GM12878 (cell line): ENCODE measurements around the gene COL23A1. TPM values are rescaled to one million over a fixed set of nuclear protein-coding genes. Genes with fewer than 3 reads are reported as not detected.

Experiments
- ASH2L ChIP-seq: fragments of 300-600, 200-600 bp; sonication (generic); IDR thresholded peaks from 2 replicates; pipeline ENCODE4 v1.6.1; 2017; ENCODE audit warnings: low read depth, mild to moderate bottlenecking, borderline replicate concordance
- NR2C2 ChIP-seq: IDR thresholded peaks from 2 replicates; pipeline ENCODE4 v1.6.1; 2011; ENCODE audit warnings: borderline replicate concordance, low read depth; ENCODE audit not compliant: control insufficient read depth, insufficient read length
- NRF1 ChIP-seq: conservative IDR thresholded peaks from 2 replicates; pipeline ENCODE4 v1.6.1; 2011; ENCODE audit warnings: mild to moderate bottlenecking, low read depth, low read length, improper control_type of control experiment
- RFX5 ChIP-seq: IDR thresholded peaks from 2 replicates; pipeline ENCODE4 v1.6.1; 2011; ENCODE audit warnings: low read depth, low read length, improper control_type of control experiment
- SMAD1 ChIP-seq: fragments of 450-650 bp; IDR thresholded peaks from 2 replicates; pipeline ENCODE4 v1.6.1; 2018; ENCODE audit warnings: mild to moderate bottlenecking, low read depth; ENCODE audit not compliant: partially characterized antibody
- STAT1 ChIP-seq: fragments of 450-650 bp; conservative IDR thresholded peaks from 2 replicates; pipeline ENCODE4 v1.6.1; 2014; ENCODE audit warnings: antibody characterized with exemption, mild to moderate bottlenecking
- SUZ12 ChIP-seq: fragments of 200-600 bp; sonication (generic); IDR thresholded peaks from one replicate; pipeline ENCODE4 v1.6.1; 2018; ENCODE audit warnings: antibody characterized with exemption, mild to moderate bottlenecking; ENCODE audit not compliant: unreplicated experiment
- ZNF217 ChIP-seq: fragments of 450-650 bp; IDR thresholded peaks from 2 replicates; pipeline ENCODE4 v1.6.1; 2017; ENCODE audit warnings: antibody characterized with exemption, mild to moderate bottlenecking
- polyA plus RNA-seq, 11 experiments: library from polyadenylated mRNA; depleted of rRNA in 4 of 11; unstranded in 6 of 11; stranded (reverse) in 5 of 11; fragments of >200 nt; fragmentation: Nextera tagmentation in 4 of 11; fragmentation: Illumina TruSeq in 1 of 11; extraction: Ambion mirVana in 4 of 11; extraction: Trizol in 1 of 11; gene quantifications; 1 replicate in 1 of 11; 2 replicates in 10 of 11; pipeline versions ENCODE4 v1.2.1 to v1.2.3, GENCODE V29; 2011 to 2016; ENCODE audit warnings: inconsistent platforms in 2 of 11, missing spikeins in 2 of 11, low read depth in 1 of 11
- total RNA-seq, 4 experiments: library from RNA; depleted of rRNA in 3 of 4; stranded (reverse); fragments of >200 nt in 3 of 4; fragmentation: Illumina TruSeq in 1 of 4; extraction: Trizol in 1 of 4; gene quantifications; 2 replicates each; pipeline versions ENCODE4 v1.2.1 to v1.2.3, GENCODE V29; 2013 to 2021
- TF ChIP-seq, protein P1 (sequence below): fragments of 450-650 bp; IDR thresholded peaks from 2 replicates; pipeline ENCODE4 v1.6.1; 2016; ENCODE audit warnings: mild to moderate bottlenecking, moderate library complexity, borderline replicate concordance
- TF ChIP-seq, protein P2 (sequence below): fragments of 450-650 bp; IDR thresholded peaks from 2 replicates; pipeline ENCODE4 v1.6.1; 2017; ENCODE audit warnings: borderline replicate concordance

The COL23A1 gene
- total and polyA plus RNA-seq, 10 of the 15 experiments (the other 5 are each of a cell fraction or from before 2014, with no cell fraction given), result 0.03 to 0.83 (median 0.09) TPM; not detected in 5

DNA sequence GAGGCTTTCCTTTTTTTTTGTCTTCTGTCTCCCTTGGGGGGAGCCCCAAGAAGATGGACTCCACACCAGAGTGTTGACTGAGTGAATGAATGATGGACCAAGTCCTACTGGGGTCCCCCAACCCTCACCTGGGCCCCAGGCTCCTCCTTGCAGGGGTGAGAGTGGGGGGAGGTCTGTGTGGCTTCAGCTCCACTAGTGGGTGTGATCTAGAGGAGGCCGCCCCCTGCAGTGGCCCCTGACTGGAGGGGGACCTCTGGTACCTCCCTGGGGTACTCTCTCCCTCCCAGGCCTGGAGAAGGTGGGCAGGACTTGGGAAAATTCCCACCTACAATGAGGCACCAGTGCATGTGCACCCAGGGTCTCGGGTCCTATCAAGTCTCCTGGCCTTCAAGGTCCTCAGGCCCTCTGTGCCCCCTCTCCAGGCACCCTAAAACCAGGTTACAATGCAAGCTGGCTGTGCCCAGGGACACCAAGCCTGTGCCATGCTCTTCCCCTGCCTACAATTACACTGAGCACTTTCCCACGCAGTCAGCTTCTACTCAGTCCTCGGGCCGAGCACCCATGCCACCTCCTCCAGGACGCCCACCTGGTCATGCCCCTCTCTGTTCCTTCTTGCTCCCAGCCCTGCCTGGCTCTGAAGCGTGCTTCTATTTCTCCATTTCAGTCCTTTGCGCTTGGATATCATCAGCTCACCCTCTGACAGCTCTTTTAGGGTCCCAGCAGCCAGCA is 240.4 kb downstream of the COL23A1 start (continued):
- TF ChIP-seq, protein P1, sequence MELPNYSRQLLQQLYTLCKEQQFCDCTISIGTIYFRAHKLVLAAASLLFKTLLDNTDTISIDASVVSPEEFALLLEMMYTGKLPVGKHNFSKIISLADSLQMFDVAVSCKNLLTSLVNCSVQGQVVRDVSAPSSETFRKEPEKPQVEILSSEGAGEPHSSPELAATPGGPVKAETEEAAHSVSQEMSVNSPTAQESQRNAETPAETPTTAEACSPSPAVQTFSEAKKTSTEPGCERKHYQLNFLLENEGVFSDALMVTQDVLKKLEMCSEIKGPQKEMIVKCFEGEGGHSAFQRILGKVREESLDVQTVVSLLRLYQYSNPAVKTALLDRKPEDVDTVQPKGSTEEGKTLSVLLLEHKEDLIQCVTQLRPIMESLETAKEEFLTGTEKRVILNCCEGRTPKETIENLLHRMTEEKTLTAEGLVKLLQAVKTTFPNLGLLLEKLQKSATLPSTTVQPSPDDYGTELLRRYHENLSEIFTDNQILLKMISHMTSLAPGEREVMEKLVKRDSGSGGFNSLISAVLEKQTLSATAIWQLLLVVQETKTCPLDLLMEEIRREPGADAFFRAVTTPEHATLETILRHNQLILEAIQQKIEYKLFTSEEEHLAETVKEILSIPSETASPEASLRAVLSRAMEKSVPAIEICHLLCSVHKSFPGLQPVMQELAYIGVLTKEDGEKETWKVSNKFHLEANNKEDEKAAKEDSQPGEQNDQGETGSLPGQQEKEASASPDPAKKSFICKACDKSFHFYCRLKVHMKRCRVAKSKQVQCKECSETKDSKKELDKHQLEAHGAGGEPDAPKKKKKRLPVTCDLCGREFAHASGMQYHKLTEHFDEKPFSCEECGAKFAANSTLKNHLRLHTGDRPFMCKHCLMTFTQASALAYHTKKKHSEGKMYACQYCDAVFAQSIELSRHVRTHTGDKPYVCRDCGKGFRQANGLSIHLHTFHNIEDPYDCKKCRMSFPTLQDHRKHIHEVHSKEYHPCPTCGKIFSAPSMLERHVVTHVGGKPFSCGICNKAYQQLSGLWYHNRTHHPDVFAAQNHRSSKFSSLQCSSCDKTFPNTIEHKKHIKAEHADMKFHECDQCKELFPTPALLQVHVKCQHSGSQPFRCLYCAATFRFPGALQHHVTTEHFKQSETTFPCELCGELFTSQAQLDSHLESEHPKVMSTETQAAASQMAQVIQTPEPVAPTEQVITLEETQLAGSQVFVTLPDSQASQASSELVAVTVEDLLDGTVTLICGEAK, result no peak
- TF ChIP-seq, protein P2, sequence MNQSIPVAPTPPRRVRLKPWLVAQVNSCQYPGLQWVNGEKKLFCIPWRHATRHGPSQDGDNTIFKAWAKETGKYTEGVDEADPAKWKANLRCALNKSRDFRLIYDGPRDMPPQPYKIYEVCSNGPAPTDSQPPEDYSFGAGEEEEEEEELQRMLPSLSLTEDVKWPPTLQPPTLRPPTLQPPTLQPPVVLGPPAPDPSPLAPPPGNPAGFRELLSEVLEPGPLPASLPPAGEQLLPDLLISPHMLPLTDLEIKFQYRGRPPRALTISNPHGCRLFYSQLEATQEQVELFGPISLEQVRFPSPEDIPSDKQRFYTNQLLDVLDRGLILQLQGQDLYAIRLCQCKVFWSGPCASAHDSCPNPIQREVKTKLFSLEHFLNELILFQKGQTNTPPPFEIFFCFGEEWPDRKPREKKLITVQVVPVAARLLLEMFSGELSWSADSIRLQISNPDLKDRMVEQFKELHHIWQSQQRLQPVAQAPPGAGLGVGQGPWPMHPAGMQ, result no peak
- TF ChIP-seq NR2C2, result no peak
- no peak for TF ChIP-seq ZNF217
- no peak for TF ChIP-seq SUZ12
- no peak for TF ChIP-seq ASH2L
- no peak for TF ChIP-seq NRF1
- TF ChIP-seq RFX5, result no peak
- TF ChIP-seq STAT1, result no peak
- TF ChIP-seq SMAD1, result no peak
